ENCODE results near the gene FBXL12. TPM values are rescaled to one million over a fixed set of nuclear protein-coding genes. Genes with fewer than 3 reads are reported as not detected.

FBXL12 gene
- polyA plus RNA-seq, 3 donors from 2014 or later: 12.2 to 17.2 (median 14.2) TPM

DNA sequence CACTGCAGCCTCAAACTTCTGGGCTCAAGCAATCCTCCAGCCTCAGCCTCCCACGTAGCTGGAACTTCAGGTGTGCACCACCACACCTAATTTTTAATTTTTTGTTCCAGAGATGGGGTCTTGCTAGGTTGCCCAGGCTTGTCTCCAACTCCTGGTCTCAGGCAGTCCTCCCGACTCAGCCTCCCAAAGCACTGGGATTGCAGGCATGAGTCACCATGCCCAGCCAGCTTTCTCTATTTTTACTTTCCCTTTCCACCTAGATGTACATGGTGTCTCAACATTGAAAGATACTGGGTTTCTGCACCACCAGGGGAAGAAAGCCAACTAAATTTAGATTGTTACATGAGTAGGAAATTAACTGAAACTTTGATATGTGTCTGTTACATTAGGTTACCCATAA is 36.5 kb downstream of the FBXL12 start:
- Mint-ChIP-seq H3K27ac (peak overlapping the region in 1 of 6 donors; percentile 33), H3K36me3 (peaks cover 6 to 7% (median 7%) of the 10 kb centered on the region in 3 donors), H3K27me3 (ENCODE audit: low read depth in 3 of 3) (peaks cover 2 to 9% (median 2%) of the 10 kb centered on the region in 3 donors), H3K9me3 (peaks cover 0 to 9% (median 2%) of the 10 kb centered on the region in 6 donors), H3K4me1 (peaks cover 19 to 20% of the 10 kb centered on the region in 2 donors), H3K4me3 (no peak overlapping the region)
- no peak for DNase-seq

DNA sequence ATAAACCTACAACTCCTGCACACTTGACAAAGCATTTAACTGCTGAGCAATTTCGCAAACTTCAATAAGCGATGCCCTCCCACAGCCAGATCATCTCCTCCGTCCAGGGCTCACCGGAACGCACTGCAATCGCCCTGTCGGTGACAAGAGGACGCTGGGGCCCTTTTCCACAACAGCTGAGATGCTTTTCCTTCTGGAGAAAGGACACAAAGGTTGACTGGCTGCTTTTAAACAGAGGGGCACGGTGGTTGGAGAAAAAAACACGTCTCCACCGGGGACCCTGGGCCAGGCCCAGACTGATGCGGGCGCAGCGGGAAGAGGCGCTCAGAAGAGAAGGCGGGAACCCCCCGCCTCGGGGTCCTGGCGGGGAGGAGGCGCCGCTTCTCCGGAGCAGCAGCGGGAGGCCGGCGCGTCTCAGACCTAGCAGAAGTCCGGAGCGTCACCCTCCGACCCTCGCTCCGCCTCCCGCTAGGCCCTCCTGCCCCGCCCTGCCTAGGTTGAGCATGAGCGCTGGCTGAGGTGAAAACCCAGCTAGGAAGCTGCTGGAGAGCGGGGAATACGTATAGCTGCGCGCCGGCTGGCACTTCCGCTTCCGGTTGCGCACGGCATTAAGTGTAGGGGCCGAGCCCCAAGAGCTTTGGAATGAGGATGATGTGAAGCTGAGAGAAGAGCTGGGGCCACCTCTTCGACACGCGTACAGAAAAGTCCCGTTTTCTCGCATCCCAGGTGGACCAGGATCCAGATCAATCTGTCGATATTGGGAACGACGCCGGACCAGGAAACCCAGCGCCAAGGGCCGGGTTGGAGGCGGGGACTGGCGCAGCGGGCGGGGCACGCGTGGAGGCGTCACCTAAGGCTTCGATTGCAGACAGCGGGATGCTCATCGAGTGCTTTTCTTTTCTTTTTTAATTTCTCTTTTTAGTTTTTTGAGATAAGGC is 50.4 kb downstream of the FBXL12 start, which contains the start of gene ZNF846:
ZNF846 (minus strand) TSS at position 564 of the 938 bp plus-strand sequence. CDS start 3,788 bp downstream, outside the sequence.
- Mint-ChIP-seq H3K27ac (peak within 1 kb of the TSS; percentile 96 to 99 (median 98)), H3K4me1 (peaks cover 11 to 19% of the 10 kb centered on the region in 2 donors), H3K4me3 (peak within 1 kb of the TSS; percentile 97 to 99 (median 98)), H3K36me3 (peaks cover 12 to 16% (median 14%) of the 10 kb centered on the region in 3 donors), H3K9me3 (peaks cover 0 to 12% (median 6%) of the 10 kb centered on the region in 6 donors), H3K27me3 (ENCODE audit: low read depth in 3 of 3) (peaks cover 2 to 6% (median 3%) of the 10 kb centered on the region in 3 donors)
- DNase-seq: peak; percentile 91 to 92 (median 92)

Other genes starting within 250 kb of the FBXL12 start
- 1 to 10 TPM; 2.2 to 7.3 (median 5.4) TPM for gene ZNF121, start 234.6 kb downstream of the FBXL12 start, polyA plus RNA-seq
- 10 to 100 TPM in 1 of 3 donors, 1 to 10 TPM in 2; 7.2 to 14.7 (median 9.9) TPM for gene ZNF561, start 197.8 kb downstream of the FBXL12 start, polyA plus RNA-seq
- gene ZNF562, start 144.0 kb downstream of the FBXL12 start, polyA plus RNA-seq: 1 to 10 TPM; 3.4 to 5.5 (median 4.7) TPM
- gene ZNF846, start 50.3 kb downstream of the FBXL12 start, polyA plus RNA-seq: 1 to 10 TPM; 4.5 to 7.4 (median 6.1) TPM
- 1,000 to 10,000 TPM in 1 of 3 donors, 100 to 1,000 TPM in 2; 610 to 1,222 (median 775) TPM for gene UBL5, start 8.8 kb upstream of the FBXL12 start, polyA plus RNA-seq
- 100 to 1,000 TPM; 143 to 227 (median 183) TPM for gene PIN1, start 16.2 kb upstream of the FBXL12 start, polyA plus RNA-seq
- gene OLFM2, start 117.4 kb upstream of the FBXL12 start, polyA plus RNA-seq: 1 to 10 TPM; 1.9 to 3.7 (median 3.7) TPM
- not detected for gene COL5A3, start 191.4 kb upstream of the FBXL12 start, polyA plus RNA-seq
- not detected for gene RDH8, start 194.4 kb upstream of the FBXL12 start, polyA plus RNA-seq